CD14-positive monocyte (primary cell): Measurements from ENCODE around the gene IKZF2. TPM values are rescaled to one million over a fixed set of nuclear protein-coding genes. Genes with fewer than 3 reads are reported as not detected.
A peak's percentile ranks its signal among the peaks of the same experiment; 100 is the strongest.

Experiments used
- DNase-seq, 3 donors: peaks; one replicate each; pipeline ENCODE4 v3.0.0-alpha.2; 2011 to 2022
- H2AFZ ChIP-seq: 2 replicates; pipeline ENCODE4 v1.6.0; 2012; ENCODE audit warnings: mild to moderate bottlenecking, low read depth, low read length, inconsistent platforms; ENCODE audit not compliant: insufficient read depth, poor library complexity, severe bottlenecking
- H3K27ac ChIP-seq, 2 donors: 1 replicate in 1 of 2; 2 replicates in 1 of 2; pipeline ENCODE4 v1.5.1; 2012 to 2013; ENCODE audit warnings: low read length in 2 of 2, control low read depth in 1 of 2, inconsistent platforms in 1 of 2, low read depth in 1 of 2, mild to moderate bottlenecking in 1 of 2
- H3K27me3 ChIP-seq, 2 donors: one replicate each; pipeline versions ENCODE4 v1.6.0 to v1.6.1; 2011 to 2013; ENCODE audit warnings: low read length in 2 of 2; ENCODE audit not compliant: control insufficient read depth in 2 of 2, insufficient read depth in 2 of 2
- H3K36me3 ChIP-seq, 2 donors: replicated peaks in 1 of 2; 1 replicate in 1 of 2; 2 replicates in 1 of 2; pipeline versions ENCODE4 v1.5.1 to v1.6.1; 2012 to 2013; ENCODE audit warnings: low read length in 2 of 2, control low read depth in 1 of 2, inconsistent platforms in 1 of 2, mild to moderate bottlenecking in 1 of 2; ENCODE audit not compliant: insufficient read depth in 2 of 2, control insufficient read depth in 1 of 2
- H3K4me1 ChIP-seq, 2 donors: 1 replicate in 1 of 2; 2 replicates in 1 of 2; pipeline versions ENCODE4 v1.5.1 to v1.6.1; 2012 to 2013; ENCODE audit warnings: low read length in 2 of 2, control low read depth in 1 of 2, inconsistent platforms in 1 of 2, mild to moderate bottlenecking in 1 of 2, moderate library complexity in 1 of 2; ENCODE audit not compliant: insufficient read depth in 2 of 2, control insufficient read depth in 1 of 2
- H3K4me2 ChIP-seq: replicated peaks from 2 replicates; pipeline ENCODE3; 2012; ENCODE audit warnings: low read length, moderate library complexity, mild to moderate bottlenecking; ENCODE audit not compliant: poor library complexity, severe bottlenecking; ENCODE audit errors: extremely low read depth
- H3K4me3 ChIP-seq, 3 experiments: fragments of 200-600 bp in 1 of 3; sonication (generic) in 1 of 3; replicated peaks in 1 of 3; 1 replicate in 2 of 3; 2 replicates in 1 of 3; pipeline ENCODE4 v1.5.1; 2011 to 2013; ENCODE audit warnings: low read length in 3 of 3, mild to moderate bottlenecking in 3 of 3, control low read depth in 2 of 3, low read depth in 2 of 3, inconsistent platforms in 1 of 3, moderate library complexity in 1 of 3
- H3K79me2 ChIP-seq: 2 replicates; pipeline ENCODE4 v1.6.0; 2012; ENCODE audit warnings: mild to moderate bottlenecking, control low read depth, inconsistent platforms, low read length, moderate library complexity; ENCODE audit not compliant: insufficient read depth
- H3K9ac ChIP-seq: 2 replicates; pipeline ENCODE4 v1.6.0; 2017; ENCODE audit warnings: low read length, mild to moderate bottlenecking; ENCODE audit not compliant: insufficient read depth, poor library complexity, severe bottlenecking
- H3K9me3 ChIP-seq, 2 donors: replicated peaks in 1 of 2; 1 replicate in 1 of 2; 2 replicates in 1 of 2; pipeline versions ENCODE4 v1.5.1 to v1.6.1; 2012 to 2013; ENCODE audit warnings: low read length in 2 of 2, control low read depth in 1 of 2; ENCODE audit not compliant: control insufficient read depth in 1 of 2, insufficient read depth in 1 of 2
- H4K20me1 ChIP-seq: 2 replicates; pipeline ENCODE4 v1.6.0; 2012; ENCODE audit warnings: mild to moderate bottlenecking, low read length, control low read depth, moderate library complexity; ENCODE audit not compliant: insufficient read depth
- H3K27ac Mint-ChIP-seq, 7 donors: one replicate each; pipeline ENCODE4 v1.8.0; 2020; ENCODE audit warnings: mild to moderate bottlenecking in 7 of 7, mixed read lengths in 7 of 7, moderate library complexity in 6 of 7, inconsistent platforms in 2 of 7
- H3K27me3 Mint-ChIP-seq, 3 donors: one replicate each; pipeline ENCODE4 v1.8.0; 2021 to 2022; ENCODE audit warnings: low read depth in 3 of 3, mild to moderate bottlenecking in 3 of 3, mixed read lengths in 3 of 3, moderate library complexity in 3 of 3, inconsistent platforms in 1 of 3
- H3K36me3 Mint-ChIP-seq, 2 donors: one replicate each; pipeline ENCODE4 v1.8.0; 2020; ENCODE audit warnings: mixed read lengths in 2 of 2, inconsistent platforms in 1 of 2, mild to moderate bottlenecking in 1 of 2
- H3K4me1 Mint-ChIP-seq: one replicate; pipeline ENCODE4 v1.8.0; 2020; ENCODE audit warnings: mild to moderate bottlenecking, mixed read lengths
- H3K4me3 Mint-ChIP-seq, 2 donors: one replicate each; pipeline ENCODE4 v1.8.0; 2020; ENCODE audit warnings: mild to moderate bottlenecking in 2 of 2, mixed read lengths in 2 of 2, moderate library complexity in 1 of 2
- H3K9me3 Mint-ChIP-seq, 7 donors: one replicate each; pipeline ENCODE4 v1.8.0; 2020 to 2022; ENCODE audit warnings: mixed read lengths in 7 of 7, mild to moderate bottlenecking in 6 of 7, moderate library complexity in 6 of 7, inconsistent platforms in 2 of 7
- WGBS: methylation state at CpG from one replicate; pipeline ENCODE4 v1.1.5; 2013; ENCODE audit warnings: missing lambda C conversion rate; ENCODE audit not compliant: insufficient coverage; 5-methylcytosine and 5-hydroxymethylcytosine counted together
- intact Hi-C, 2 donors: fragments of 100-400 bp; cut with micrococcal nuclease; formaldehyde crosslinking; loops; one replicate each; pipeline versions ENCODE4 v1.15.0 to v1.15.1; 2023
- polyA minus RNA-seq: library from RNA; depleted of rRNA, polyadenylated mRNA; stranded (reverse); fragments of >200 nt; gene quantifications from 2 replicates; pipeline ENCODE4 v1.2.3, GENCODE V29; 2012
- polyA plus RNA-seq, 3 donors: library from polyadenylated mRNA; depleted of rRNA in 1 of 3; unstranded in 2 of 3; stranded (reverse) in 1 of 3; fragments of 300-500 nt in 2 of 3; fragments of >200 nt in 1 of 3; fragmentation: Illumina TruSeq in 2 of 3; gene quantifications; 1 replicate in 2 of 3; 2 replicates in 1 of 3; pipeline ENCODE4 v1.2.3, GENCODE V29; 2012 to 2021
- total RNA-seq, 12 experiments: library from RNA in 1 of 12; stranded (reverse) in 1 of 12; fragments of 120-200 nt in 1 of 12; gene quantifications; one replicate each; pipeline ENCODE4 v1.2.4 and lab custom pipeline; 2013 to 2026; ENCODE audit warnings: mixed read lengths in 6 of 12, inconsistent platforms in 1 of 12
- TF ChIP-seq, protein P1 (sequence below): fragments of 200-600 bp; IDR thresholded peaks from one replicate; pipeline ENCODE4 v1.8.0; 2022; ENCODE audit warnings: antibody characterized with exemption, mild to moderate bottlenecking

Gene IKZF2
- 0.52 TPM for total RNA-seq (2013)
- polyA plus RNA-seq = under 1 TPM; 0.10 to 0.12 (median 0.11) TPM
- polyA minus RNA-seq = 0.14 and 0.56 TPM in 2 replicates
- total RNA-seq (lab: John Stamatoyannopoulos, UW) = 0.12 to 4.7 (median 0.66) reads per million in 11 experiments

DNA sequence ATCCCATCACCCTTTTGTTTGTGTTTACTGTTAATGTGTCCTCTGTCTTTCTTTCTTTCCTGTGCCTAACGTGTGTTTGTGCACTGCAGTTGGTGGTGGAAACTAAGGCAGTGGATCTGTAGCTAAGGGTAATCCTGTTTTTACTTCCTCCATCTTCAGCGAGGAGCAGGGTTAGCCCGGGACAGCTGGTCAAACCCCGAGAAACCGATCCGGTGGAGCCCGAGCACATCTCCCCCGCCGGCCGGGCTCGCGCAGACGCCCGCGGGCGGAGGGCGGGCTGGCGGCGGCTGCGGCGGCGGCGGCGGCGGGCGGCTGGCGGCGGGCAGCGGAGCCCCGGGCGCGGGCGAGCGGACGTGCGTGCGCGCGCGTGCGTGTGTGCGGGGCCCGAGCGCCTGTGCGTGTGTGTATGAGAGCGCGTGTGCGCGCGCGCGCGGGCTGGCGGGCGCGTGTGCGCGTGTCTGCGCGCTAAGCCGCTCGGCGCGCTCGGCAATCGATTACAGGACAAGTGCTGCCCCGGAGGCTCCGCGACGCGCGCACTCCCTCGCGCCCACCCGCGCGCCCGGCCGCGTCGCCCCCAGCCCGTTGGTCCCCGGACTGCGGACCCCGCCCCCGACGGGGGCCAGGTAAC lies at the start of gene IKZF2:
TSS of gene IKZF2 (minus strand) at position 176 of the 628 bp plus-strand sequence. CDS start 2,983 bp downstream, outside the sequence.
- Histone ChIP-seq H3K4me2 (peak within 1 kb of the TSS; percentile 92), H3K27ac (no peak within 1 kb of the TSS), H3K9ac (peak within 1 kb of the TSS; percentile 62), H3K9me3 (no peaks in the 10 kb centered on the region), H3K4me1 (peaks cover 28 to 35% of the 10 kb centered on the region in 2 donors), H4K20me1 (no peaks in the 10 kb centered on the region), H3K27me3 (peaks cover 7 to 14% of the 10 kb centered on the region in 2 donors), H2AFZ (peak within 1 kb of the TSS; percentile 93), H3K36me3 (no peaks in the 10 kb centered on the region), H3K79me2 (no peaks in the 10 kb centered on the region), H3K4me3 (peak within 1 kb of the TSS; percentile 50 to 90 (median 86))
- Mint-ChIP-seq H3K9me3 (peaks cover 0 to 1% (median 0%) of the 10 kb centered on the region in 7 donors), H3K27me3 (peaks cover 19 to 26% (median 23%) of the 10 kb centered on the region in 3 donors), H3K4me3 (peak within 1 kb of the TSS; percentile 88 to 95), H3K4me1 (peaks cover 35% of the 10 kb centered on the region), H3K27ac (peak within 1 kb of the TSS in 4 of 7 donors; percentile 8 to 44 (median 30)), H3K36me3 (peaks cover 0 to 2% of the 10 kb centered on the region in 2 donors)
- TF ChIP-seq, protein P1, sequence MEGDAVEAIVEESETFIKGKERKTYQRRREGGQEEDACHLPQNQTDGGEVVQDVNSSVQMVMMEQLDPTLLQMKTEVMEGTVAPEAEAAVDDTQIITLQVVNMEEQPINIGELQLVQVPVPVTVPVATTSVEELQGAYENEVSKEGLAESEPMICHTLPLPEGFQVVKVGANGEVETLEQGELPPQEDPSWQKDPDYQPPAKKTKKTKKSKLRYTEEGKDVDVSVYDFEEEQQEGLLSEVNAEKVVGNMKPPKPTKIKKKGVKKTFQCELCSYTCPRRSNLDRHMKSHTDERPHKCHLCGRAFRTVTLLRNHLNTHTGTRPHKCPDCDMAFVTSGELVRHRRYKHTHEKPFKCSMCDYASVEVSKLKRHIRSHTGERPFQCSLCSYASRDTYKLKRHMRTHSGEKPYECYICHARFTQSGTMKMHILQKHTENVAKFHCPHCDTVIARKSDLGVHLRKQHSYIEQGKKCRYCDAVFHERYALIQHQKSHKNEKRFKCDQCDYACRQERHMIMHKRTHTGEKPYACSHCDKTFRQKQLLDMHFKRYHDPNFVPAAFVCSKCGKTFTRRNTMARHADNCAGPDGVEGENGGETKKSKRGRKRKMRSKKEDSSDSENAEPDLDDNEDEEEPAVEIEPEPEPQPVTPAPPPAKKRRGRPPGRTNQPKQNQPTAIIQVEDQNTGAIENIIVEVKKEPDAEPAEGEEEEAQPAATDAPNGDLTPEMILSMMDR = no peak
- DNase-seq = peak; percentile 57 to 74 (median 59)
- WGBS = under 1% methylated on average over 85 of the region's 87 CpGs
- intact Hi-C loops = no loop called here

GRCh38 chr2:213199871-213200270 lies 48.5 kb upstream of the IKZF2 start:
- Histone ChIP-seq H3K4me2 (no peak overlapping the region), H3K36me3 (no peaks in the 10 kb centered on the region), H4K20me1 (no peaks in the 10 kb centered on the region), H3K79me2 (no peaks in the 10 kb centered on the region), H3K9ac (no peak overlapping the region), H2AFZ (no peak overlapping the region), H3K27ac (no peak overlapping the region), H3K4me3 (no peak overlapping the region), H3K9me3 (peaks cover 0 to 4% of the 10 kb centered on the region in 2 donors), H3K27me3 (no peaks in the 10 kb centered on the region), H3K4me1 (no peaks in the 10 kb centered on the region)
- intact Hi-C loops = no loop called here
- Mint-ChIP-seq H3K27ac (no peak overlapping the region), H3K4me1 (no peaks in the 10 kb centered on the region), H3K9me3 (peaks cover 0 to 12% (median 3%) of the 10 kb centered on the region in 7 donors), H3K4me3 (no peak overlapping the region), H3K27me3 (peaks cover 0 to 3% (median 0%) of the 10 kb centered on the region in 3 donors), H3K36me3 (no peaks in the 10 kb centered on the region)
- TF ChIP-seq, protein P1 = no peak
- DNase-seq = no peak
